IPS-NIHi7 (cell line): ENCODE results near the gene HS3ST6.
"Not testable (repeated sequence)": the region's sequence is repeated elsewhere in the genome, so short reads cannot be mapped to it uniquely, and the experiment has no call there.

ENCODE experiments used
- DNase-seq: peaks from one replicate; pipeline ENCODE4 v3.0.0; 2012; ENCODE audit warnings: mixed read lengths; ENCODE audit errors: extremely low spot score

HS3ST6 gene

DNA sequence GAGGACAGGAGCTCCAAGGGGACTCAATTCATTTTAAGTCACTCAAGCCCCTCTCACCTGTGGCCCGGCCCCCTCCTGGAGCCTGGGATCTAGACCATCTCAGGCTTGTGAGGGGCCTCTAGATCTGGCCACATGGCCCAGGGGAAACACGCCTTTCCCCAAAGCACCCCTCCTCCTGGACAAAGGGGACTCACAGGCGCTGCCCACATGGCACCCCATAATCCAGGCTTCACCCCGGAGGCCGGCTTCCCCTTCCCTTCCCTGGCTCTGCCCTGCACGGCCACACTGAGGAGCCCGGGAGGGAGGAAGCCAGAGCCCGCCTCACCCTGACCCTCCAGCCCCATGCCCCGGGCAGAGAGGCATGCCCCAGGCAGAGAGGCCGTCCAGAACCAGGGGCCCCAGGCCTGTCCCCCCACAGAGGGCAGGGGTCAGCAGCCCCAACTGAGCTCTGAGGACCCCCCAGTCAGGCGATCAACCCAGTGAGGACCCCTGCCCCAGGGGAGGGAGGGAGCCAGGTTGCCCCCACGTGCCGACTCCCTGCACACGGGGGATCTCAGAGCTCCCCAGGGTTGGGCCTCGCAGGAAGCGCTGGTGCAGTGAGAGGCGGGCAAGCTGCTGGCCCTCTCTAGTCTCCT lies 10.9 kb downstream of the HS3ST6 start:
- DNase-seq, result no peak

DNA sequence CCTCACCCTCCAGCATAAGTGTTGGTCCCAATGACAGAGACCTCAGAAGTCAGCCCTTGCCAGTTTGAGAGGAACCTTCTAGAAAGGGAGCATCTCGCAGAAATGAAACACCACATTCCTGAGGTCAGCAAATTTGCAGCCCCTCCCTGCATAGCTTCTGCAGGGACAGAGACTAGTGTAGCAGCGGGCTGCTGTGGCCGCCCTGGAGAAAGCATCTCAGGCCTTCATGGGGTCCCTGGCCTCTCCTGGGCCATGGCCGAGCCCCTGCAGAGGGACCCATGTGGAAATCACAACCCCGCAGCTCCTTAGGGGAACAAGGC lies 11.4 kb downstream of the HS3ST6 start:
- DNase-seq, result no peak

DNA sequence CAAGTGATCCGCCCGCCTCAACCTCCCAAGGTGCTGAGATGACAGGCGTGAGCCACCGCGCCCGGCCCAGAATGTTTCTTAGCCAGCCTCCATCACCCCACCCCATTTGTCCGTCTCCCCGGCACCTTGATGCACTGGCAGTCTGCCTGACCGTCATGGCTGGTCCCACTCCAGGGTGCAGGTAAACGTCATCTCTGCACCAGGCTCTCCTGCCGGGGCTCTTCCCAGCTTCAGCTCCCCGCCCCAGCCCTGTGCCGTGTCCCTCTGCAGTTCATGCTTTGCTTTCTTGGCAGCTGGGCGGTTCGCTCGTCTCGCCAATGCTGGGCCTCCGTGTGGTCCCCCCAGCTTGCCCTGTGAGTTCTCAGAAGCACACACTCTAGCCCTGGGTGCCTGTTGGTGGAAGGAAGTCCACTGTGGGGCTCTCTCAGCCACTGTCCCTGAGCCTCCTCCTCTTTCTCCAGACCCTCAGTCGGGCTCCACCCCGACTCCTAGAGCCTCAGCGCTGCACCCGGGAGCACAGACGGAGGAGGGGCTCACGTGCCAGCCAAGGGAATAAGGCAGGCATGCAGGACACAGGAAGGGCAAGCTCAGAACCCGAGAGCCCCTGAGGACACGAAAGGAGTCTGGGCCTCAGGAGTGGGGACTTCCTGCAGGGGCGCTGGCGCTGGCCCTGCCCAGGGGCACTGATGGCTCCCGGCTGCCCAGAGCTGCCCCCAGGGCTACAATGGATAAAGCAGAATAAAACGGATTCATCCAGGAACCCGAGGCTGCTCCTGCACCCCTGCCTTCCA lies 12.0 kb downstream of the HS3ST6 start:
- DNase-seq, result no peak

DNA sequence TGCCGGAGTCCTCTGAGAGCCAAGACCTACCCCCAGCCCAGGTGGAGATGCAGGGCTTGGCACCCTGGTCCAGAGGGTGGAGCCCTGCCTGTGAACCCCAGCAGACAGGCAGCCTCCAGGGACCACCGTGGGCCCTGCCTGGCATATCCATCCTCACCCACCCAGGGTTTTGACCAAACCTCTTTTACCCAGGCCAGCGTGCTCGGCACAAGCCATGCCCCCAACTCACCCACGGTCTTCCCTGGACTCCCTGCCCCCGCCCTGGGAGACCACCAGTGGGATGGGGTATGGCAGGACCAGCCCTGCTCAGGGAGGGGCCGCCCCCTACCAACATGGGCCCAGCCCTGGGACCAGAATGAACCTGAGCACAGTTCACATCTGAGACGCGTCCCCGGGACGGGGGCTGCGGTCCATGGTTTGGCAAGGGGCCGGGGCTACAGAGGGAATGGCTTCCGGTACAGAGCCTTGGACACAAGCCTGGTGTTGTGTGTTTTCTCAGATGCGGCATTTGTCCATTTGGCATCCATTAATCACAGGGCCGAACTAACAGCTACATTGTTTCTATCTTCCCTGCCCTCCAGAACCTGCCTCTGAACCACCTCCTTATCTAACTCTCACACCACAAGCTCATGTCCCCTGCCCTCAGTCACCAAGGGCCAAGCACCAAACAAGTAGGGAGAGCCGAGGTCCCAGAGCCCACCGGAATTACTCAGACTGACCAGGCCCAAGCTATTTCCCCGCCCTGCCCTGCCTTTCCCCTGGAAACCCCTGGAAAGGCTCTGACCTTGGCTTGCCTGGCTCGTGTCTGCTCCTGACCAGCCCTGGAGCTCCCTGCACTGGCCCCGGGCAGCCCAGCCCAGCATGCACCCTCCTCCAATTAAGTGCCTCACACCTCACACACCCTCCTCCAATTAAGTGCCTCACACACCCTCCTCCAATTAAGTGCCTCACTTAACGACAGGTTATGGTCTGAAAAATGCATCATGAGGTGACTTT lies 14.1 kb downstream of the HS3ST6 start:
- no peak for DNase-seq

DNA sequence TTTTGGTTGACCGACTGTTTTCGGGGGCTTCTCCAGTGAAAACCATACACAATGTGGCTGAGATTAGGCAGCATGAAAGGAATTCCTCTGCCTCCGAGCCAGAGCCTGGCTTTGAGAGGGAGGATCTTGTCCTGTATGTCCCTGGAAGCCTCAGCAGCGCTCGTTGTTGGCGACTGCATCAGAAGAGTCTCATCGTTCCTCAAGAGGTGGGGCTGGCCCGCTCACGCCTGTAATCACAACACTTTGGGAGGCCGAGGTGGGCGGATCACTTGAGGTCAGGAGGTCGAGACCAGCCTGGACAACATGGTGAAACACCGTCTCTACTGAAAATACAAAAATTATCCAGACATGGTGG lies 15.0 kb downstream of the HS3ST6 start:
- DNase-seq, result no peak

DNA sequence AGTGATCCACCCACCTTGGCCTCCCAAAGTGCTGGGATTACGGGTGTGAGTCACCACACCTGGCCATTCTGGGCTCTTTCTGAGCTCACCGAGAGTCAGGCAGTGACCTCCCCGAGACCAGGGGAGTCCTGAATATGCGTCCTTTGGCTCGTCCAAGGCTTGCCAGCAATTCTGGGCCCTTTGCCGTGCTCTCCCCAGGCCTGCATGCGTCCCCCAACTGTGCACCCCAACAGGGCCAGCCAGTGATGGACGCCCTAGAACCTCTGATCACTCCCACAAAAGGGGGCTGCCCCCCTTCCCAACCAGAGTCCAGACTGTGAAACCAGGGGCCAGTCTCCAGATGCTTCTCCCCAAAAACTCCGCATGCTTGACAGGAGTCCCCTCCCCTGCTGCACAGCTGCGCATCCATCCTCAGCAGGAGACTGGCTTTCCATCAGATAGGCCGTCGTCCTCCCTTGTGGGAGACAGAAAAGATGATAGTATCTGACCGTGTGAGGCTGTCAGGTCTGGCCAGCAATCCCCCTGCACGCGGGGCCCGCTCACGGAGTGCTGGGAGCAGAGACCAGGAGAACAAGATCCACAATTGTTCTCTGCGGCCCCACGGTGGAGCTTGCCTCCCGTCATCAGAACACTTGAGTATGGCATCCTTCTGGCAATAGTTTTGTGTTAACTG lies 15.5 kb downstream of the HS3ST6 start:
- DNase-seq, result no peak

DNA sequence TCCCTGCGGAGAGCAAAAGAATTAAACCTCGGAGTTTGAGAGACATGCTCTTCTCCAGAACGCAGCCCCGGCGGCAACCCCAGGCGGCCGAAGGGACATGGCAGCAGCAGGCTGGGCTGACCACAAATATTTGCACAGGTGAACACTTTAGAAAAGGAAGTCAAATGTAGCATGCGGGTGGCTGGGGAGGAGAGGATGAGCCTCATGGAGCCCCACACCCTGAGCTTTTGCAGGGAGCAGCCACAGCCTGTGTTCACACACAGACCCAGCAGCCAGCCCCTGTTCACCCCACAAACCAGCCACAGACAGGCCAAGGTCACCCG lies 17.8 kb downstream of the HS3ST6 start:
- no peak for DNase-seq

DNA sequence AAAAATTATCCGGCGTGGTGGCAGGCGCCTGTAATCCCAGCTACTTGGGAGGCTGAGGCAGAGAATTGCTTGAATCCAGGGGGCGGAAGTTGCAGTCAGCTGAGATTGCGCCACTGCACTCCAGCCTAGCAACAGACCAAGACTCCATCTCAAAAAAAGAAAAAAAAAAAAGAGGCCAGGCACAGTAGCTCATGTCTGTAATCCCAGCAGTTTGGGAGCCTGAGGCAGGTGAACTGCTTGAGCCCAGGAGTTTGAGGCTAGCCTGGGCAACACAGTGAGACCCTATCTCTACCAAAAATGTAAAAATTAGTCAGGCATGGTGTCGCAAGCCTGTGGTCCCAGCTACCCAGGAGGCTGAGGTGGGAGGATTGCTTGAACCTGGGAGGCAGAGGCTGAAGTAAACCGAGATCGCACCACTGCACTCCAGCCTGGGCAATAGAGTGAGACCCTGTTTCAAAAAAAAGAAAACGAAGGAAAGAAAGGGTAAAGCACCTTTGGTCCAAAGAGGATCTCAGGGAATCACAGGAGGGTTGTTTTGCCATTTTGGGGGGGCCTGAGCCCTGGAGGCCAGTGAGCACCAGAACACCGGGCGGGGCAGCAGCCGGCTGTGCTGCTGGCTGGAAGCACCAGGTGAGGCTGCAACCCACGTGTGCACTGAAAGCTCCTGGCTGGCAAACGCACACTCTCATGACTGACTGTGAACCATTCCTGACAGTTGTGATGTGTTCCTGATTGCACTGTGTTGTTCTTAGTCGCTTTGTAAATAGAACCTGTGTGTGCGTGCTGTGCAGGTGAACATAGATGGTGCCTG lies 18.4 kb downstream of the HS3ST6 start:
- DNase-seq, result peak; percentile 5

DNA sequence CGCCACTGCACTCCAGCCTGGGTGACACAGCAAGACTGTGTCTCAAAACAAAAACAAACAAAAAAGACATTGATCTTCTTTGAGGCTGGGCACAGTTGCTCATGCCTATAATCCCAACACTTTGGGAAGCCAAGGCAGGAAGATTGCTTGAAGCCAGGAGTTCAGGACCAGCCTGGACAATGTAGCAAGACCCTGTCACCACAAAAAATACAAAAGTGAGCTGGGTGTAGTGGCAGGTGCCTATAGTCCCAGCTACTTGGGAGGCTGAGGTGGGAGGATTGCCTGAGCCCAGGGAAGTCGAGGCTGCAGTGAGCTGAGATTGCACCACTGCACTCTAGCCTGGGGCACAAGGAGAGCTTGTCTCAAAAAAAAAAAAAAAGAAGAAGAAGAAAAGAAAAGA lies 20.5 kb downstream of the HS3ST6 start:
- not testable (repeated sequence) for DNase-seq

DNA sequence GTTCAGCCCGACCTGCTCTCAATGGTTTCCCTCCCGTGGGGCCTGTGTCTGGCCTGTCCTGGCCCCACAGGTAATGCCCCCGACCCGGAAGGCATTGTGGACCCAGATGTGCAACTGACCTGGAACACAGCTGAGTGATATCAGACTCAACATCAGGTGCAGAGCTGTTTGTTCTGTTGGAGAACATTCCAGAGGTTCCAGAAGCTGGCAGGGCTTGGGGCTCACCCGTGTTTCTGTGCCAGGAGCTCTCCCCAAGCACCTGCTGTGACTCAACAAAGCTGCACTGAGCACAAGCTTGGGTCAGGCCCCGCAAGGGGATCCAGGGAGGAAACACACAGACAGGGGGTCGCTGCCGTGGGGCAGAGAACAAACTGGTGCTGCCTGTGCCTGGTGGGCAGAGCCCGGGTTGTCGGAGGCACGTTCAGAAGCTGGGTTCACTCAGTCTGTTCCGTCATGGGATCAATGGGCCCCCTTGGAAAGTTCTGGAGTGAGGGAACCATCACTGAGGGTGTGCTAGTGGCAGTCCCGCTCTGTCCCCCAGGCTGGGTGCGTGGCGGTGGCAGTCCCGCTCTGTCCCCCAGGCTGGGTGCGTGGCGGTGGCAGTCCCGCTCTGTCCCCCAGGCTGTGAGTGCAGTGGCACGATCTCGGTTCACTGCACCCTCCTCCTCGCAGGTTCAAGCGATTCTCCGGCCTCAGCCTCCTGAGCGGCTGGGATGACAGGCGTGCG lies 22.1 kb downstream of the HS3ST6 start:
- peak; percentile 4 for DNase-seq

DNA sequence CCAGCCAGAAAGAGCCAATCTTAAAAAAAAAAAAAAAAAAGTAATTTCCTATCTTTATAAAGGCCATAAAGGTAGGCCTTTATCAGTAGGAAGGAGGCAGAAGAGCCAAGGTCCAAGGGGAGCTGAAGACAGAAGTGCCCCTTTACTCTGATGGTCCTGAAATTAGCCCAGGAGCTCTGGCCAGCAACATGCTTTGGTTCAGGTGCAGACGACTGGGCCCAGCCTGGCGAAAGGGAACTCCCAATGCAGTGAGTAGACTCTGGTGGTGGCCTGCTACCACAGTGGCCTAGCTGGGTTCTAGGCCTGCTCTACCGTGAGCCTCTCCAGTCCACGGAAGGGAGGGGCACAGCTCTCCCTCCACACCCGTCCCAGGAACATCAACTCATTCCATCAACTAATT lies 23.1 kb downstream of the HS3ST6 start:
- peak; percentile 5 for DNase-seq

DNA sequence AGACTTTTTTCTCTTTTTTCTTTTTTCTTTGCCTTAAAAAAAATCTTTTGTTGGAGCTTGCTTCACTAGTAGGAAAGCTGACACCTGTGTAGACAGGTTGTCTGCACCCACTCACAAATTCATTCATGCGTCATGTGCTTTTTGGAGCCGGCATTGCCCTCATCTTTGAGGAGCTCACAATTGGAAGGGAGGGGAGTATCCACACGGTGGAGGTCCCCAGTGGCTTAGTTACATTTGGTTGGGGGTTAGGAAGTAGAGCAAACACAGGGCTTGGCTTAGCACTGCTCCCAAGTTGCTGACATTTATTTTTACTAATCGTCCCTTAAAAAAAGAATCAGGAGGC lies 27.5 kb downstream of the HS3ST6 start:
- no peak for DNase-seq

DNA sequence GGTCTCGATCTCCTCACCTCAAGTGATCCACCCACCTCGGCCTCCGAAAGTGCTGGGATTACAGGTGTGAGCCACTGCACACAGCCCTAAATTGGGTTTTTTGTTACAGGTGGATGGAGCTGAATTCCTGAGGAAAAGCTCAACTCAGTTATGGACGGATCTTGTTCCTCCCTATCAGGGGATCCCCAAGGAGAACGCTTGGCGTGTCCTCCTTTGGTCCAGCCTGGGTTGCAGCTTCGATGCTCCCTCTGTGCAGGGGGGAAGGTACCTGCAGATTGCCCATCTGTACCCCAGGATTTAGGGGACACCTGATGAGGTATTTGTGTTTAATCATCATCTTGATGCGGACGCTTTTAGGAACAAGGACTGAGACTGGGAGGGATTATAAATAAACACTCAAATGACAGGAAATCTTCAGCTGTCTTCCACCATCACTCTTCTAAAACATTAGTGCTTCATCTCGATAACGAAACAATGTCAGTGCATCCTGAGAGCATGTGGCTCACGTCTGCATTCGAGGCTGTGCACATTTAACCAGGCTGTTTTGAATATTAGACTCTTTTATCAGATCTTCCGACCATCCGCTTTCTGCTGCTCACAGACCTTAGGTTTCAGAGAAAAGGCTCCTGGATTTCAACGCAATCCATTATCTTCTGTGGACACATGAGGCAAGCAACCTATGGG lies 28.0 kb downstream of the HS3ST6 start:
- DNase-seq, result no peak

DNA sequence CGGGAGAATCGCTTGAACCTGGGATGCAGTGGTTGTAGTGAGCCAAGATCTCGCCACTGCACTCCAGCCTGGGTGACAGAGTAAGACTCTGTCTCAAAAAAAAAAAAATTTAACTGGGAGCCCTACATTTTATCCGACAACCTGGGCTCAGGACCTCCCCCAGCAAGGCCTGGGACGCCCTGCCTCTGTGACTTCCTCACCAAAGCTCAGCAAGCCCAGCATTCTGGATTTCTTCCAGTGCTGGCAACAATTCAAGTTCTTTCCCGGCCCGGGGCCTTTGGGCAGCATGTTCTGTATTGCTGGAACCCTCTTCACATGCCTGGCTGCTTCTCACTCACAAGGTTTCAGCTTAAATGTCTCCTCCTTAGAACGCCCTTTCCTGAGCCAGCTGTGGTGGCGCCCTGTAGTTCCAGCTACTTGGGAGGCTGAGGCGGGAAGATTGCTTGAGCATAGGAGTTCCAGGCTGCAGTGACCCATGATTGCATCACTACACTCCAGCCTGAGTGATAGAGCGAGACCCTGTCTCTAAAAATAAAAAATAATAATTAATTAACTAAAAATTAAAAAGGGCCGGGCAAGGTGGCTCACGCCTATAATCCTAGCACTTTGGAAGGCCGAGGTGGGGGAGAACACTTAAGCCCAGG lies 30.4 kb downstream of the HS3ST6 start:
- no peak for DNase-seq

DNA sequence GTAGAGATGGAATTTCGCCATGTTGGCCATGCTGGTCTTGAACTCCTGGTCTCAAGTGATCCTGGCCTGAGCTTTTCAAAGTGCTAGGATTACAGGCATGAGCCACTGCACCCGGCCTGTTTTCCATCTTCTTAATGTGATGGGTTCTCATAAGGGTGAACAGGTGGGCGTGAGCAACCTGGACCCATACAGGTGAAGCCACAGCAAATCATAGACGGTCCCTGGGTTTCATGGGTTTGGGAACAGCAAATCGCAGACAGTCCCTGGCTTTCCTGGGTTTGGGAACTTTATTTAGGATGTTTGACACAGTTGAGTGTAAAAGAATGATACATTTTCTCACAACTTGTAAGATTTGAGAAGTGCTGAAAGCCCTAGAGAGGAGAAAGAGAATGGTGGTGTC lies 33.3 kb downstream of the HS3ST6 start:
- DNase-seq, result no peak

DNA sequence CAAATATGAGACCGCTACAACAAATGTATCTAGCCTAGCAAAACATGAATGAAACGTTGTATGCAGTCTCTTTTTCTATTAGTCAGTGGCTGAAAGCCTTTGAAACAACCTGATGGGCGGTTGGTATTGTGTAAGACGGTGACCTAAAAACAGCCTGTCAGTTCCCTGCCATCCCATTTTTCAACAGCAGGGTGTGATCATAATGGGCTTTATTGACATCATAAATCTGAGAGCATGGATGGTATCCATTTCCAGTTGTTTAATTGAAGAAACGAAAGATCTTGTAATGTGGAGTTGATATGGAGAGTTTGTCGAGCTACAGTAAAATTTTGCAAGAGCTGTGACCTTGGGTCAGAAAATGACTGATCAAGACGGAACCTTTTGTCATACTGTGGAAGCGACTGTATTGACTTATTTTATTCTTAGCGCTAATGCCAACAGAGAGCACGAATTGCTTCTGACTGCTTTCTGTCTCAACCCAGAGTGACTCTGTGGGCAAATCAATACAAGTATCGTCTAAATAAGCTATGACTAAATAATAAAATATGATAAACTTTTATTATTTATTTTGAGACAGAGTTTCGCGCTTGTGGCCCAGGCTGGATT lies 34.0 kb downstream of the HS3ST6 start:
- DNase-seq, result no peak

DNA sequence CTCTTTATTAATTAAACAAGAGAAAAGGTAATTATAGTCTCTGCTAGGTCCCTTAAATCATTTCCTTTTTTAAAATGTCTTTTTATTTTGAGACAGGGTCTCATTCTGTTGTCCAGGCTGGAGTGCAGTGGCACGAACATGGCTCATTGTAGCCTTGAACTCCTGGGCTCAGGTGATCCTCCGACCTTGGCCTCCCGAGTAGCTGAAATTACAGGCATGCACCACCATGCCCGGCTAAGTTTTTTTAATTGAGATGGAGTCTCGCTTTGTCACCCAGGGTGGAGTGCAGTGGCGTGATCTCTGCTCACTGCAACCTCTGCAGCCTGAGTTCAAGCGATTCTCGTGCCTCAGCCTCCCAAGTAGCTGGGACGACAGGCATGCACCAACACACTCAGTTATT lies 37.0 kb downstream of the HS3ST6 start:
- DNase-seq, result not testable (repeated sequence)

DNA sequence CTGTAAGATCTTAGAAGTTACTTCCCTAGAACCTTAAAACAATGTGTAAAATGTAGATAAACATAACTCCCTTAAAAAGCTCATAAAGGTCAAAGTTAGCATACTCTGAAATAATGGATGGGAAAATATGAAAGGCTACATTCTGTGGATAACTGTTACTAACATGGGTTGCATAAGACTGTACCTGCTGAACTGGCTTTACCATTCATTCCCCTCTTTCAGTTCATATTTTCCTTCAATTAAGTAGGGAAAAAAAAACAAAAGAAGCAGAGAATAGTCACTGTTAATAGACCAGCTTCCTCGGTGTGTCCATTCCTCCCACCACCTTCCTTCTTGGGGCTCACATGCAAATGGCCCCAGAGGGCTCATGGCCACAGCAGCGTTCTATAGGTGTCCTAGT lies 38.7 kb downstream of the HS3ST6 start:
- DNase-seq, result no peak

DNA sequence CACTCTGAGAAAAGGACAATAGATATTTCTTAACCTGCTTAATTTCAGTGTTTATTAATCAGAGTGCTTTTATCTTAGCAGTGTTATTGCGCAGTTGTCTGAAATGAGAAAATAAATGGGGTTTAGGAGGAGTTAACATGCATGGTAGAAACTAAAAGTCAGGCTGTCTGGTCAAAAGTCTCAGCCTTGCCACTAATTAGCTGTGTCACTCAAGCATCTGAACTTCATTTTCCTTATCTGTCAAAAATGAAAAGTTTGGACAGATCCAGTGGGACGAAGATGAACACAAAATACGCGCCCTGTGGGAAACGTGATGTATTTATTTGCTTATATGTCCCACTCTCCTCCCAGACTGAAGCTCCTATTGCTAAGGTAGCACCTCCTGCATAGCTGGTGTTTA lies 40.0 kb downstream of the HS3ST6 start:
- DNase-seq, result no peak
